UCSD-AML1 (cell line): ENCODE data around the gene RAP1A.
"Not testable (repeated sequence)": the region's sequence is repeated elsewhere in the genome, so short reads cannot be mapped to it uniquely, and the experiment has no call there.

Source experiments
- DNase-seq: peaks from one replicate; lab custom pipeline; 2025; ENCODE audit not compliant: unreplicated experiment; lab: John Stamatoyannopoulos, UW

RAP1A gene

GRCh38 chr1:111660204-111661150, 40.9 kb downstream of the RAP1A start:
- no peak for DNase-seq

- DNase-seq: no peak
Measured at GRCh38 chr1:111664652-111665051, 45.1 kb downstream of the RAP1A start.

GRCh38 chr1:111665497-111665896, 45.9 kb downstream of the RAP1A start:
- no peak for DNase-seq

GRCh38 chr1:111666828-111667227, 47.2 kb downstream of the RAP1A start:
- no peak for DNase-seq

- no peak for DNase-seq
Measured at GRCh38 chr1:111669268-111669667, 49.7 kb downstream of the RAP1A start.

GRCh38 chr1:111671852-111672251, 52.3 kb downstream of the RAP1A start:
- DNase-seq: no peak

GRCh38 chr1:111672331-111672730, 52.7 kb downstream of the RAP1A start:
- DNase-seq: no peak

GRCh38 chr1:111677604-111678003, 58.0 kb downstream of the RAP1A start:
- no peak for DNase-seq

GRCh38 chr1:111679541-111679940, 60.0 kb downstream of the RAP1A start:
- DNase-seq: no peak

- DNase-seq: not testable (repeated sequence)
Measured at GRCh38 chr1:111680212-111680800, 60.7 kb downstream of the RAP1A start.

- DNase-seq: not testable (repeated sequence)
Measured at GRCh38 chr1:111685293-111686153, 65.9 kb downstream of the RAP1A start.

GRCh38 chr1:111690306-111690617, 70.7 kb downstream of the RAP1A start:
- no peak for DNase-seq

GRCh38 chr1:111691886-111692285, 72.3 kb downstream of the RAP1A start:
- no peak for DNase-seq

GRCh38 chr1:111695801-111696200, 76.2 kb downstream of the RAP1A start:
- no peak for DNase-seq

- no peak for DNase-seq
Measured at GRCh38 chr1:111696330-111696729, 76.7 kb downstream of the RAP1A start.

- no peak for DNase-seq
Measured at GRCh38 chr1:111699268-111699667, 79.7 kb downstream of the RAP1A start.

GRCh38 chr1:111702504-111703050, 83.0 kb downstream of the RAP1A start:
- no peak for DNase-seq

- DNase-seq: no peak
Measured at GRCh38 chr1:111704240-111704639, 84.7 kb downstream of the RAP1A start.

- DNase-seq: no peak
Measured at GRCh38 chr1:111704776-111705175, 85.2 kb downstream of the RAP1A start.

GRCh38 chr1:111705841-111706240, 86.3 kb downstream of the RAP1A start:
- no peak for DNase-seq

- no peak for DNase-seq
Measured at GRCh38 chr1:111706921-111707320, 87.3 kb downstream of the RAP1A start.
